ENCODE measurements around the gene LRCOL1.

LRCOL1 gene

GRCh38 chr12:132569856-132570480 is 40.4 kb downstream of the LRCOL1 start:
- H3K79me2 ChIP-seq (ENCODE audit: insufficient read depth, low read length) = peaks cover 42% of the 10 kb centered on the region; the same call in 1 of the 2 replicates
- peaks cover 4% of the 10 kb centered on the region for H3K4me1 ChIP-seq (ENCODE audit: insufficient read depth, low read length, poor library complexity, severe bottlenecking)
- no peak overlapping the region for H2AFZ ChIP-seq (ENCODE audit: low read length)
- H3K4me2 ChIP-seq (ENCODE audit: low read depth, low read length, poor library complexity, severe bottlenecking) = no peak overlapping the region
- H4K20me1 ChIP-seq (ENCODE audit: insufficient read depth, low read length, poor library complexity, severe bottlenecking) = peaks cover 43% of the 10 kb centered on the region
- no peaks in the 10 kb centered on the region for H3K27me3 ChIP-seq (ENCODE audit: insufficient read depth, low read length, poor library complexity, severe bottlenecking)
- no peaks in the 10 kb centered on the region for H3K9me2 ChIP-seq (replicated peaks; ENCODE audit: low read depth, low read length)
- no peak overlapping the region for H3K4me3 ChIP-seq (ENCODE audit: low read length, poor library complexity, severe bottlenecking)
- no peak for TF ChIP-seq EZH2phosphoT487 (IDR thresholded peaks at IDR 0.05; ENCODE audit: borderline replicate concordance)
- TF ChIP-seq, protein P1, sequence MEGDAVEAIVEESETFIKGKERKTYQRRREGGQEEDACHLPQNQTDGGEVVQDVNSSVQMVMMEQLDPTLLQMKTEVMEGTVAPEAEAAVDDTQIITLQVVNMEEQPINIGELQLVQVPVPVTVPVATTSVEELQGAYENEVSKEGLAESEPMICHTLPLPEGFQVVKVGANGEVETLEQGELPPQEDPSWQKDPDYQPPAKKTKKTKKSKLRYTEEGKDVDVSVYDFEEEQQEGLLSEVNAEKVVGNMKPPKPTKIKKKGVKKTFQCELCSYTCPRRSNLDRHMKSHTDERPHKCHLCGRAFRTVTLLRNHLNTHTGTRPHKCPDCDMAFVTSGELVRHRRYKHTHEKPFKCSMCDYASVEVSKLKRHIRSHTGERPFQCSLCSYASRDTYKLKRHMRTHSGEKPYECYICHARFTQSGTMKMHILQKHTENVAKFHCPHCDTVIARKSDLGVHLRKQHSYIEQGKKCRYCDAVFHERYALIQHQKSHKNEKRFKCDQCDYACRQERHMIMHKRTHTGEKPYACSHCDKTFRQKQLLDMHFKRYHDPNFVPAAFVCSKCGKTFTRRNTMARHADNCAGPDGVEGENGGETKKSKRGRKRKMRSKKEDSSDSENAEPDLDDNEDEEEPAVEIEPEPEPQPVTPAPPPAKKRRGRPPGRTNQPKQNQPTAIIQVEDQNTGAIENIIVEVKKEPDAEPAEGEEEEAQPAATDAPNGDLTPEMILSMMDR (conservative IDR thresholded peaks at IDR 0.05; ENCODE audit: low read length) = no peak
- H3K9ac ChIP-seq (ENCODE audit: low read depth, low read length, poor library complexity, severe bottlenecking) = no peak overlapping the region
- H3K36me3 ChIP-seq (ENCODE audit: insufficient read depth, low read length) = peaks cover 78% of the 10 kb centered on the region; the same call in 1 of the 2 replicates
- H3K9me3 ChIP-seq (ENCODE audit: insufficient read depth, low read depth, low read length) = no peaks in the 10 kb centered on the region
- no peaks in the 10 kb centered on the region for H3F3A ChIP-seq (ENCODE audit: low read depth)

GRCh38 chr12:132568826-132569480 is 41.4 kb downstream of the LRCOL1 start:
- no peak for TF ChIP-seq EZH2phosphoT487 (IDR thresholded peaks at IDR 0.05; ENCODE audit: borderline replicate concordance)
- TF ChIP-seq, protein P1 (conservative IDR thresholded peaks at IDR 0.05; ENCODE audit: low read length) = no peak
- Histone ChIP-seq H3K36me3 (ENCODE audit: insufficient read depth, low read length) (peaks cover 71% of the 10 kb centered on the region; the same call in 1 of the 2 replicates), H3K27me3 (ENCODE audit: insufficient read depth, low read length, poor library complexity, severe bottlenecking) (no peaks in the 10 kb centered on the region), H4K20me1 (ENCODE audit: insufficient read depth, low read length, poor library complexity, severe bottlenecking) (peaks cover 46% of the 10 kb centered on the region), H3K4me1 (ENCODE audit: insufficient read depth, low read length, poor library complexity, severe bottlenecking) (peaks cover 4% of the 10 kb centered on the region), H3K9ac (ENCODE audit: low read depth, low read length, poor library complexity, severe bottlenecking) (no peak overlapping the region), H3K9me2 (replicated peaks; ENCODE audit: low read depth, low read length) (no peaks in the 10 kb centered on the region), H3K9me3 (ENCODE audit: insufficient read depth, low read depth, low read length) (no peaks in the 10 kb centered on the region), H3K4me3 (ENCODE audit: low read length, poor library complexity, severe bottlenecking) (no peak overlapping the region), H2AFZ (ENCODE audit: low read length) (no peak overlapping the region), H3K4me2 (ENCODE audit: low read depth, low read length, poor library complexity, severe bottlenecking) (no peak overlapping the region), H3K79me2 (ENCODE audit: insufficient read depth, low read length) (peaks cover 50% of the 10 kb centered on the region), H3F3A (ENCODE audit: low read depth) (no peaks in the 10 kb centered on the region)

DNA sequence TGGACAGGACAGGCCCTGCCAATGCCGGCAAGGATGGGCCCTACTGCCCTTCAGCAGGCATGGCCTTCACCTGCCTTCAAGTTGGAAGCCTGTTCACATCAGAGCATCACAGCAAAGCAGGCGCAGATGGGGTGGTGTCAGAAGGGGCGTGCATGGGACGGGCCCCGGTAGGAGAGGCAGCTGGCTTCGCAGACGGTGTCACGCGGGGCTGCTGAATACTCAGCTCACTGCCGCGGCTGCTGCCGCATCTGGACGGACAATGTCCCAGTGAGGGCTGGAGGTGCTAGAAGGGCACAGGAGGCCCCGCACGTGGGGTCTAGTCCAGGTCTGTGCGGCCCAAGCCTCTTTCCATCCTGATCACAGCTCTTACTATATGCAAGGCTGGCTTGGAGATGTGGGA is 42.1 kb downstream of the LRCOL1 start:
- Histone ChIP-seq H3K9me2 (replicated peaks; ENCODE audit: low read depth, low read length) (no peaks in the 10 kb centered on the region), H3K4me1 (ENCODE audit: insufficient read depth, low read length, poor library complexity, severe bottlenecking) (peaks cover 4% of the 10 kb centered on the region), H3K9me3 (ENCODE audit: insufficient read depth, low read depth, low read length) (no peaks in the 10 kb centered on the region), H3K27me3 (ENCODE audit: insufficient read depth, low read length, poor library complexity, severe bottlenecking) (no peaks in the 10 kb centered on the region), H3K79me2 (ENCODE audit: insufficient read depth, low read length) (peaks cover 57% of the 10 kb centered on the region), H3K9ac (ENCODE audit: low read depth, low read length, poor library complexity, severe bottlenecking) (no peak overlapping the region), H3F3A (ENCODE audit: low read depth) (no peaks in the 10 kb centered on the region), H4K20me1 (ENCODE audit: insufficient read depth, low read length, poor library complexity, severe bottlenecking) (peaks cover 46% of the 10 kb centered on the region), H3K4me2 (ENCODE audit: low read depth, low read length, poor library complexity, severe bottlenecking) (no peak overlapping the region), H3K4me3 (ENCODE audit: low read length, poor library complexity, severe bottlenecking) (no peak overlapping the region), H3K36me3 (ENCODE audit: insufficient read depth, low read length) (peaks cover 66% of the 10 kb centered on the region; the same call in 1 of the 2 replicates), H2AFZ (ENCODE audit: low read length) (no peak overlapping the region)
- TF ChIP-seq, protein P1 (conservative IDR thresholded peaks at IDR 0.05; ENCODE audit: low read length) = no peak
- TF ChIP-seq EZH2phosphoT487 (IDR thresholded peaks at IDR 0.05; ENCODE audit: borderline replicate concordance) = no peak
